ENCODE results near the gene CLEC11A.
"Not testable (repeated sequence)": the region's sequence is repeated elsewhere in the genome, so short reads cannot be mapped to it uniquely, and the experiment has no call there.

Gene CLEC11A

DNA sequence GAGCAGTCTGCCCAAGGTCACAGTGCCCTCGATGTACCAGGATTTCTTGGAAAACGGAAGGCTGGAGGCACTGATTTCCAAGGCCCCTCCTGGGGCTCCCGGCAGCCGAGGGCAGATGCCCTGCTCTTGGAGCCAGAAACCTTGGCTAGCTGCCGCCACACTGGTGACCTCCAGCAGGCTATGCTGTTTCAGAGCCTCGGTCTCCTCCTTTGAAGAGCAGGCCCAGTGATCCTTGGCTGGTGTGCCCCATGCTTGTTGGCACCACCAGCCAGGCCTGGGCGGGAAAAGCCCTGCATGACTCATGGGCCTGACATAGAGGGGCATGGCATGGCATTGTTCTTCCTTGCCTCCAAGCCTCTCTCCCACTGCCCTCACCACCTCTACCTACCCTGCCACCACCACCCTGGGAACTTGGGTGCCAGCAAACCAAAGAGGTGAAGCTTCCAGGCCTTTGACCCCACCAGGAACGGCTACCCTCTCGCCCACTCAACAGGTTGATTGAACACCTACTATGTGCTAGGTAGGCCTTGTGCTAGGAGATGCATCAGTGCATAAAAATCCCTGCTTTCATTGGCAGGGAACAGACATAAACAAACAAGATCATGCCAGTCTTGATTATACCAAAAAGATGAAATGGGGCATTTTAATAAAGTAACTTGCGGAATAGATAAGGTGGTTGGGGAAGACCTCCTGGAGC is 1.6 kb upstream of the CLEC11A start:
- DNase-seq (ENCODE audit: low spot score), result no peak

DNA sequence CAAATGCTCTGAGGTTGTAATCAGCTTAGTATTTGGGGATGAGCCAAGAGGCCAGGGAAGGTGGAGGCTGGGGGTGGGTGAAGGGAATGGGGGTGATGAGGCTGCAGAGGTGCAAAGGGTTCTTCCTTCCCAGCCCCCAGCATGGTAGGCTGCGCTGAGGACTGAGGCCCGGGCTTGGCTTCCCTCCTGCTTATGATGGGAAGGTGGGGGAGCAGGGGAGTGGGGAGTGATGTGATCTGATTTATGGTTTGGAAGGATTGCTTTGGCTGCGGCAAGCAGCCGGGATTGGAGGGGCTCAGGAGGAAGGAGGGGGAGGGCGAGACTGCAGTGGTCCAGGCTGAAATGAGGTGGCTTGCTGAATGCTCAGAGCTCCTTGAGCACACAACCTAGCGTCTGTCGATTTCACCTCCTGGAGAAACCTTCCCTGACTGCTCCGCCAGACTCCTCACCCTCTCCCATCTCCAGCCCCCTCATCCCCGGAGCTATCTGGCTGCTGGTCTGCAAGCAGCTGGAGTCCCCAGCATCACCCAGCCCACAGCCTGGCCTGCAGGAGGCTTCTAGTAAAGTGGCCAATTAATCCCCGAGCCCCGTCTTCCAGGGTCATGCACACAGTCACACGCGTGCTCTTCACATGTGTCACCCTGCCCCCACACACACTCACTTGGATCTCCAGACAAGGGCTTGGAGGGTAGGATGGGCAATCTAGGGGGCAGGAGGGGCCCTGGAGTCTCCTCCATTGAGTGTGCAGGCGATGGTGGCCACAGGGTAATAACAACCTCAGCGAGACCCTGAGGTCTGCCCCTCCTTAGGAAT is 757 bp upstream of the CLEC11A start:
- no peak for DNase-seq (ENCODE audit: low spot score)

DNA sequence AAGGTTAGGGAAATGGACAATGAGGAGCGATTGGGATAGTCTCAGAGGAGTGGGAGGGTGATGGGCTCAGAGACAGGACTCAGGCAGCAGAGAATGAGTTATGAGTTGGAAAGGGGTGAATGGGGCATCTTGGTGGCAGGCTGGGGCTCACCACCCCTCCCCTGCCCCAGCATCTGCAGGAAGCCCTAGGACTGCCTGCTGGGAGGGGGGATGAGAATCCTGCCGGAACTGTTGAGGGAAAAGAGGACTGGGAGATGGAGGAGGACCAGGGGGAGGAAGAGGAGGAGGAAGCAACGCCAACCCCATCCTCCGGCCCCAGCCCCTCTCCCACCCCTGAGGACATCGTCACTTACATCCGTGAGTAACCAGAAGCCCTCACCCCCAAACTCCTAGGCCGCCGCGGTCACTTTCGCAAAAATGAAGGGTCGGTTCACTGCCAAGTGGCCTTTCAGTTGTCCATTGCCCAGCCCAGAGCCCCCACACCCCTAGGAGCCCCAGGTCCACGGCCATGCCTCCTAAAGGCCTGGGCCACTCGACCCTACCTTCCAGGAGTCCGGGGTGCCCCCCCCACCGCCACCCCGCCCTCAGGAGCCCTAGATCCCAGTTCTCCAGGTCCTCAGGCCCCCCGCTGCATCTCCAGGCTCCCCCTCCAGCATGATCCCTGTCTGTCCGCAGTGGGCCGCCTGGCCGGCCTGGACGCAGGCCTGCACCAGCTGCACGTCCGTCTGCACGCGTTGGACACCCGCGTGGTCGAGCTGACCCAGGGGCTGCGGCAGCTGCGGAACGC is 764 bp downstream of the CLEC11A start:
- DNase-seq (ENCODE audit: low spot score), result no peak

DNA sequence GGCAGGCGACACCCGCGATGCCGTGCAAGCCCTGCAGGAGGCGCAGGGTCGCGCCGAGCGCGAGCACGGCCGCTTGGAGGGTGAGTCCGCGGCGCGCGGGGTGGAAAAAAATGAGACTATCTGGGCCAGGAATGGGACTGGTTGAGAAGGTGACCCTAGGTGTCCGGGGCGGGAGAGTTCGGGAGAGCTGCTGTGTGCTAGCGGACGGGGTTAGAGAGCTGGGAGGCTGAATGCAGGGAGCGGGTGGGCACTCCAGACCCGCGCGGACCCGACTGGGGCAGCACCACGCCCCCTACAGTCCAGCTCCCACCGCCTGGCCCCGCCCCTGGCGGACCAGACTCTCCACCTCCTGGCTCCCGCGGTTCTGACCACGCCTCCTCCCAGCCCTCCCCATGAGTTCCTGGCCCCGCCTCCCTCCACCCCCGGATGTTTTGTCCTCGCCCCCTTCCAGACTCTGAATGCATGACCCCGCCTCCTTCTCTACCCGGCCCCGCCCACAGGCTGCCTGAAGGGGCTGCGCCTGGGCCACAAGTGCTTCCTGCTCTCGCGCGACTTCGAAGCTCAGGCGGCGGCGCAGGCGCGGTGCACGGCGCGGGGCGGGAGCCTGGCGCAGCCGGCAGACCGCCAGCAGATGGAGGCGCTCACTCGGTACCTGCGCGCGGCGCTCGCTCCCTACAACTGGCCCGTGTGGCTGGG is 1.5 kb downstream of the CLEC11A start:
- DNase-seq (ENCODE audit: low spot score), result peak; percentile 99

DNA sequence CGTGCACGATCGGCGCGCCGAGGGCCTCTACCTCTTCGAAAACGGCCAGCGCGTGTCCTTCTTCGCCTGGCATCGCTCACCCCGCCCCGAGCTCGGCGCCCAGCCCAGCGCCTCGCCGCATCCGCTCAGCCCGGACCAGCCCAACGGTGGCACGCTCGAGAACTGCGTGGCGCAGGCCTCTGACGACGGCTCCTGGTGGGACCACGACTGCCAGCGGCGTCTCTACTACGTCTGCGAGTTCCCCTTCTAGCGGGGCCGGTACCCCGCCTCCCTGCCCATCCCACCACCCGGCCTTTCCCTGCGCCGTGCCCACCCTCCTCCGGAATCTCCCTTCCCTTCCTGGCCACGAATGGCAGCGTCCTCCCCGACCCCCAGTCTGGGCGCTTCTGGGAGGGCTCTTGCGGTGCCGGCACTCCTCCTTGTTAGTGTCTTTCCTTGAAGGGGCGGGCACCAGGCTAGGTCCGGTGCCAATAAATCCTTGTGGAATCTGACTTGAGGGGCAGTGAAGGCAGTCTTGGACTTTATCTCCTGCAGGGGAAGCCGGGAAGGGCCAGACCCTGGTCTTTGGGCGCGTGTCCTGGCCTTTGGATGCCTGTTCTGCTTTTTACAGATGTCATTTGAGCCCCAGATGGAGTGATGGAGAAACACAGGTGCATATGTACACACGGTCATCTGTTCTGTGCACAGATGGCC is 2.2 kb downstream of the CLEC11A start:
- peak; percentile 9 for DNase-seq (ENCODE audit: low spot score)

DNA sequence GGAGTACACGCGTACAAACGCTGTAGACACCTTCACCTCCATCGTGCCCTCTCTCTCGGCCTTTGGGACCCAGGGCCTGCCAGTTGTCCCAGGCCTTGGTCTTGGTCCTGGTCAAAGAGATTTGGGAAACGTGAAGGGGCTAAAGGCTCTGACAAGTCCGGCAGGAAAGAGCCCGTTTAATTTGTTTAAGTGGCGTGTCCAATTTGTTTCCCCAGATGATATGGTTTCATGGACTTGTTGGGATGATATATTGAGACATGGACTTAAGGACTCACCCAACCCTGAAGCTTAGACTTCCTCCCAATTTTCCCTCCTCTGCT is 2.7 kb downstream of the CLEC11A start:
- DNase-seq (ENCODE audit: low spot score), result no peak

DNA sequence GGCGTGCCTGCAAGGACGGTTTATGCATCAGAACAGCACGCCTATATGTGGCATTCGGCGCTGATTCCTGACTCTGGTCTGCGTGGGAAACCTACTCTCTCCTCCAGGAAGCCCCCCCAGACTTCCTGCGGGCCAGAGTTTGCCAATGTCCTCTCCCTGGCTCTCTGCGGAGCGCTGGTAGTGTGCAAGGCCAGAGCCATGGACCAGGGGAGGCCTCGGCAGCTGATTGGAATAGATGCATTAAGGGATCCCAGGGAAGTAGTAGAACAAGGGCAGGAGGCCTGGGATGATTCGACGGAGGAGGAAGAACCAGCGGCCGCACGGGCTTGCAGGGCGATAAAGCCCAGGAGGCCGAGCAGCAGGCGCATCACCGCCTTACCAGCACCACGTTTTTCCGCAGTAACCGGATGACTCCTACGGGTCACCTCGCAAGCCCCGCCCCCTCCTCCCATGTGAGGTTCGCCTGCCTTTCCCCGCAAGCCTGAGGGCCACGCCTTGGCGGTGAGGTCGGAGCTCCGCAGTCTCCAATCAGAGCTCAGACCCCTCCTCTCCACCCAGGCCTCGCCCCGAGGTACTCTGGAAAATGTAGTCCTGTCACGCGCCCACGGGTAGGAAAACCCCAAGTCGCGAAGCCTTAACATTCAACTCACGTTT is 5.0 kb downstream of the CLEC11A start:
- DNase-seq (ENCODE audit: low spot score), result no peak

DNA sequence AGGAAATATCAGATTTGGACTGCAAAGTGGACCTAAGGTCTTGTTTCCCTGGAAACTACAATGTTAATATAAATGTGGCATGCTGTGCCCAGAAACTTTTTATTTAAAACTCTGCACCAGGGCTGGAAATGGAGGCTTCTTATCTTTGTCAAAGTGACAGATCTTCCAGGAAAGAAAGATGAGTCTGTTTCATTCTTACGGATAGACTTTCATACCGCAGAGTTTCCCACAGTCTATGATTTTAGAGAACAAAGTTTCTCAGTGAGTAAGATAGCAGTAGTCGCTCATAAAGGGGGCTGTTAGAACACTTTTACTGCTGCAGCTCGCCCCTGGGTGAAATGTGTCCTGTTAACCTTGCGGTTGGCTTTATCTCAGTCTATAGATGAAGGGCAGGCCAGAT is 6.7 kb downstream of the CLEC11A start:
- DNase-seq (ENCODE audit: low spot score), result no peak

DNA sequence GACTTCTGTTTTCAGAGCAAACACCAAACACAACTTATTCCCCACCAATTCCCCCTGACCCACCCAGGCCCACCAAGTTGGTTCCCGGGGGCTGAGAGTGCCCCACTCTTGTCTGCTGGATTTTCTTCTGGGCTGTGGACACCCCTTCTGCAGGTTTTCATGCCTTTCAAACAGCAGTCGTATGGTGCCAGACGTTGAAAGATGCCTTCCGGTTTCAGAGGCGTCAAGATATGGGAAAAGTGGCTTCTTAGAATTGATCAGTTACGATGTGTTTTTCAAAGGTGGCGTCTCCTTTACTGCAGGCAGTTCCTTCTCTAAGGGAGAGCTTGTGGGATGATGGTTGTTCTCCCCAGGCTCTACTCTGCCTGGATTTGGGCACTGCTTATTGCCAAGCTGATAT is 12.7 kb downstream of the CLEC11A start:
- no peak for DNase-seq (ENCODE audit: low spot score)

DNA sequence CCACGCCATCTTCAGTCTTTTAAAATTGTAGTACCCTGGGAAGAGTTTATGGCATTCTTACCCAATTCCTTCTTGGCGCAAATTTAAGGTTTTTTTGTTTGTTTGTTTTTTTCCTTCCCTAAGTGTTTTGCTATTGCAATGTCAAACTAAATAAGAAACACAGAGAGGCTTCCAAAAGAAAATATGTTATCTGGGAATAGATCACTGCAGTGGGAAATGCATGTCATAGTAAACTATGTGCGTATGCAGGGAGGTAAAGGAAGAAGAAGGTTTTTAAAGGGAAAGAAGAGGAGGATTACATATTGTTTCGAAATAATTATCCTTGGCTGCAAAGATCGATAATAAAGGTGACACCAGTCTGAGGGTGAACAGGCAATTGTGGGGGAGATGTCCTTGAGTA is 13.2 kb downstream of the CLEC11A start:
- DNase-seq (ENCODE audit: low spot score), result no peak

DNA sequence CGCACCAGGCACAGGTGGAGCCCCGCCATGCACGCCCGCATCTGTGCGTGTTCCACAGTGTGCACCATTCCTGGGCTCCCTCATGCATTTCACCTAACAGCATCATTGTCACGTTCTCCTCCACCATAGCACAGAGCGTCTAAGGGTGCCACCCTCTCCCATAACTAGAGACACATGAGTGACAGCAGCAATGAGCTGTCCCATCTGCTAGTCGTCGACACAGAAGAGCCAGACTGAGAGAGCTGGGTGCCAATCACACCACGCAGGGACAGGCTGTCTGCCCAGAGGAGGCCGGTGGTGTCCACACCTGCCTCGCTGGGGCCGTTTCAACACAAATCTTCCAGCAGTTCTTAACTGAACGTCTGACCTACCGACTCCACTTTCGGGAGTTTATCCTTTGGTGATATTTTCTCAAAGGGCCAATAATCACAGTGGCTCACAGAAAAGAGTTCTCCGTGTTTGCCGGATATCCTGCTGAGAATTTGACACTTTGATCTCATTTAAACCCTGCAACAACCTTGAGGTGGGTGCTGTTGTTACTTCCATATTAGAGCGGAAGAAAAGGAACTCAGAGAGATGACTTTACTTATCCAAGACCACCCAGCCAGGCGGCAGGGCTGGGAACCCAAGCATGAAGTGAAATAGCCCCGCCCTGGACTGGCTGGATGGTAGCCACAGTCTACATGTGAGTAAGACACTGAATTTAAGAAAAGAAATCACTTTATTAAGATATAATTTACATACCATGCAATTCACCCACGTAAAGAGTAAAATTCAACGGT is 16.2 kb downstream of the CLEC11A start:
- no peak for DNase-seq (ENCODE audit: low spot score)

DNA sequence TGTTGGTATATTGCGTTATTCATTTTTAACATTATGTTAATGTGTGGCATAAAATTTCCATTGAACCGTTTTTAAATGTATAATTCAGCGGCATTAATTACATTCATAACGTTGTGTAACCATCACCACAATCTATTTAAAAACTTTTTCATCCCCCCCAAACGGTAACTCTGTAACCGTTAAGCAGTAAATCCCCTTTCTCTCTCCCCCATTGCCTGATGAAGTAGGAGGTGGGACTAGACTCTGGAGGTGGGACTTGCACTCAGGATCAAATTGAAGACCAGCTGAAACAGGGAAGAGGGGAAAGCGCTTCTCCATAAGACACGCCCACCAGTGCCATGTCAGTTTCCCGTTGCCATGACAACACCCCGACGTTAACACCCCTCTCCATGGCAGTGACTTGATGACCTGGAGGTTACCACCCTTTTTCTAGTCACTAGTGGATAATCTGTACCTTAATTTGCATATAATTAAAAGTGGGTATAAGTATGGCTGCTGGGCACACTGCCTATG is 16.8 kb downstream of the CLEC11A start:
- DNase-seq (ENCODE audit: low spot score), result no peak

DNA sequence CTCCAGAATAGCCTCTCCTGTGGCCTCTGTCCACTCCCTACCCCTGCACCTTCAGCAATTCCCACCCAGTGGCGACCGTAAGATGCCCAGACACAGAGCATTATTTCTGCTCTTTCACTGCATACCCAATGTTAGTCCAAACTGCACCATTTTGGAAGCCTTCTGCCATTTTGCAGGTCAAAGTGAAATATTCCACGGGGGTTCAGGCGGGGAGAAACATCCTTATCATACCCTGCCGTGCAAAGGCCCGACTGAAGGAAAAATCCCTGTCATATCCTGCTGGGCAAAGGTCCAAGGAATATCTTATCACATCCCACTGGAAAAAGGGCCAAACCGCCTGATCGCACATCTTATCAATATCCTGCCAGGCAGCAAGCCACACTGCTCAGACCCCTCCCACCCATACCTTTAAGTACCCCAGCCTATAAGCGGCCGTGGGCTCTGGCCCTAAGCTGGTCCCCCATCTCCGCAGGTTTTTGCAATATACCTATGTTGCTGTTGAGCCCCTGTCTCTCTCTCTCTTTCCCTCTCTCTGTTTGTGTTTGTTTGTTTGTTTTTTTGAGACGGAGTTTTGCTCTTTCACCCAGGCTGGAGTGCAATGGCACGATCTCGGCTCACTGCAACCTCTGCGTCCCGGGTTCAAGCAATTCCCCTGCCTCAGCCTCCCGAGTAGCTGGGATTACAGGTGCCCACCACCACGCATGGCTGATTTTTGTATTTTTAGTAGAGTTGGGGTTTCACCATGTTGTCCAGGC is 18.2 kb downstream of the CLEC11A start:
- DNase-seq (ENCODE audit: low spot score), result no peak

DNA sequence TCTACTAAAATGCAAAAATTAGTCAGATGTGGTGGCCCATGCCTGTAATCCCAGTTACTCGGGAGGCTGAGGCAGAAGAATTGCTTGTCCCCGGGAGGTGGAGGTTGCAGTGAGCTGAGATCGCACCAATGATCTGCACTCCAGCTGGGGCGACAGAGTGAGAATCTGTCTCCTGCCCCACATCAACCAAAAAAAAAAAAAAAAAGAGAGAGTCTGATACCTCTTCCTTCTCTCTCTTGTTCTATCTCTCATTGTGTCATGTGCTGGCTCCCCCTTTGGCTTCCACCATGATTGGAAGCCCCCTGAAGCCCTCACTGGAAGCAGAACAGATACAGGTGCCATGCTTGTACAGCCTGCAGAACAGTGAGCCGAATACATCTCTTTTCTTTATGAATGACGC is 20.4 kb downstream of the CLEC11A start:
- no peak for DNase-seq (ENCODE audit: low spot score)

DNA sequence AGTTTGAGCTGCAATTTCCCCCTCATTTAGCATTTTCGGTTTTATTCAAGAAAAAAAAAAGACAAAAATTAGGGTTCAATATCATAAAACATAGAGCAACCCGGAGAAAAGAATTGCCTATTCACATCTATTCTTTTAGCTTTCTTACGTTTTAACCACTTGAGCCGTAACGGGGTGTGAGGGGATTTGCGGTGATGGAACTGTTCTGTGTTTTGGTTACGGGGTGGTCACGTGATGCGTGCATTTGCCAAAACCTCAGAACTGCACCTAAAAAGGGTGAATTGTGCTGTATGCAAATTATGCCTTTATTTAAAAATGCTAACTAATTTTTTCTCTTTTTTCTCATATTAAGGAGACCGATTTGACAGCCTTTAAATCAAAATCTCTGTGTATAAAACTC is 22.1 kb downstream of the CLEC11A start:
- DNase-seq (ENCODE audit: low spot score), result no peak

DNA sequence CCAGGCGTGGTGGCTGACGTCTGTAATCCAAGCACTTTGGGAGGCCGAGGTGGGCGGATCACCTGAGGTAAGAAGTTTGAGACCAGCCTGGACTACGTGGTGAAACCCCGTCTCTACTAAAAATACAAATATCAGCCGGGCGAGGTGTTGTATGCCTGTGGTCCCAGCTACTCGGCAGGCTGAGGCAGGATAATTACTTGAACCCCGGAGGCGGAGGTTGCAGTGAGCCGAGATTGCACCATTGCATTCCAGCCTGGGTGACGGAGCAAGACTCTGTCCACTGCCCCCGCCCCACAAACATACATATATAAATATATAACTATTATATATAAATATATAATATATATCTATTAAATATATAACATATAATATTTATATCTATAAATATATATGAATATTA is 24.0 kb downstream of the CLEC11A start:
- not testable (repeated sequence) for DNase-seq (ENCODE audit: low spot score)

DNA sequence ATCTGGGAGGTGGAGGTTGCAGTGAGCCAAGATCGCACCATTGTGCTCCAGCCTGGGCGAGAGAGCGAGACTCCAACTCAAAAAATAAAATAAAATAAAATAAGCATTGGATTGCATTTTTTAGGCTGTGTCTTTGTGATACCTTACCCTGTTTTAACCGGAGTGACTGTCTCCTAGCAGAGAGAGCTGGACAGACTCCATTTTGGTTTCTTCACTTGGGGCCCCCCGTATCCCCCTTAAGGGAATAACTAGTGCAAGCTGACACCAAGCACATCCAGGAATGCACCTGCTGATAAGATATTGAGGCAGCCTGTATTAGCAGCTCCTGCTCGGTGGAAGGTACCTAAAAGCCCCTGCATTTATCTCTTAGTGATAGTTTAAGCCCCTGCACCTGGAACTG is 26.3 kb downstream of the CLEC11A start:
- no peak for DNase-seq (ENCODE audit: low spot score)

DNA sequence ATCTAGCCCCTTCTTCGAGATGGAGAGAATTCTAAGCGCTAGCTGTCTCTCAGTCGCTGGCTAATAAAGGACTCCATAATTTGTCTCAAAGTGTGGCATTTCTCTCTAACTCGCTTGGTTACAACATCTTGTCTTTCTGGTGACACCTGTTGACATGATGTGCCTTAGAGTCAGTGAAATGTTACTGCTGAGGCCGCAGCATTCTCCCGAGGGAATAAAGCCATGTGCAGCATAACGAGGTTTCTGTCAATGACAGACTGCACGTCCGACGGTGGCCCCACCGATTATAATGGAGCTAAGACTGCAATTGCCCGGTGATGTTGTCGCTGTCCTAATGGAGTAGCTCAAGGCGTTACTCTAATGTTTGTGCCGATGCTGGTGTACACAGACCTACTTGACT is 26.8 kb downstream of the CLEC11A start:
- DNase-seq (ENCODE audit: low spot score), result no peak

DNA sequence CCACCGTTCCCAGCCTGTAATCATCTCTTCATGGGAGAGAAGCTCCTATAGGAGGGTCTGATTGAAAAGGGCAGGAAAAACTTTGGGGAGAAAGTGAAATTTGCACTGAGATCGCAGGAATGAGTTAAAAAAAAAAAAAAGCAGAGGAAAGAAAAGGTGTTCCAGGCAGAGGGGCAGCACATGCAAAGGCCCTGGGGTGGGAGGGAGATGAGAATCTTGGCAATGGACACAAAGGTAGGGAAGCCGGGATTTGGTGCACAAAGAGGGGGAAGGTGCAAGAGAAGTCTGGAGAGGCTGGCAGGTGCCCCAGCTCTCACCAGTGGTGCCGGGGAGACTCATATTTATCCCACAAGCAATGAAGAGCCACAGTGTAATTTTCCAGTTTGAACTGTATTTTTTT is 30.7 kb downstream of the CLEC11A start:
- no peak for DNase-seq (ENCODE audit: low spot score)

DNA sequence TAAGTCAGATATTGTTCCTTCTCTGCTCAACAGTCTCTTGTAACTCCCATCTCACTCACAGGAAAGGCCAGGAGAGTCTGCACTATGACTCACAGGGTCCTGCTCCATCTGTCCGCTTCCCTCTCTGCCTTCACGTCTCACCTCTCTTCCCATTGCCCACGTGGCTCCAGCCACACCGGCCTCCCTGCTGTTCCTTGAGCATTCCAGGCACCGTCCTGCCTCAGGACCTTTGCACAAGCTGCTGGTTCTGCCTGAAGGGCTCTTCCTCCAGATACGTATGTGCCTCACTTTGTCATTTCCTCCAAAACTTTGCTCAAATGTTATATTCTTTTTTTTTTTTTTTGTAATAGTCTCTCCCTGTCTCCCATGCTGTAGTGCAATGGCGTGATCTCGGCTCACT is 33.1 kb downstream of the CLEC11A start:
- DNase-seq (ENCODE audit: low spot score), result not testable (repeated sequence)

Data from LoVo (cell line).